Suprapubic skin (tissue), 4 donors: ENCODE results near the gene WFDC2. TPM values are rescaled to one million over a fixed set of nuclear protein-coding genes. Genes with fewer than 3 reads are reported as not detected.

Experiments
- DNase-seq, 2 donors: peaks; one replicate each; pipeline ENCODE4 v3.0.0-alpha.2; 2019; ENCODE audit warnings: low spot score in 2 of 2
- H3K27ac ChIP-seq: fragments of 200-600 bp; sonication (generic); one replicate; pipeline ENCODE4 v1.5.1; 2019
- H3K27me3 ChIP-seq: fragments of 200-600 bp; sonication (generic); one replicate; pipeline ENCODE4 v1.5.1; 2019
- H3K36me3 ChIP-seq: fragments of 200-600 bp; sonication (generic); one replicate; pipeline ENCODE4 v1.5.1; 2019
- H3K4me1 ChIP-seq: fragments of 200-600 bp; sonication (generic); one replicate; pipeline ENCODE4 v1.5.1; 2019
- H3K4me3 ChIP-seq: fragments of 200-600 bp; sonication (generic); one replicate; pipeline ENCODE4 v1.5.1; 2019; ENCODE audit warnings: mild to moderate bottlenecking
- H3K9me3 ChIP-seq: fragments of 200-600 bp; sonication (generic); one replicate; pipeline ENCODE4 v1.5.1; 2019
- CTCF ChIP-seq, 2 donors: fragments of 200-600 bp in 1 of 2; fragments of 450-650 bp in 1 of 2; sonication (generic) in 1 of 2; IDR thresholded peaks; one replicate each; pipeline ENCODE4 v1.5.1; 2016 to 2019; ENCODE audit warnings: antibody characterized with exemption in 2 of 2, mild to moderate bottlenecking in 1 of 2, moderate library complexity in 1 of 2
- EP300 ChIP-seq: sonication (generic); formaldehyde crosslinking; IDR thresholded peaks from one replicate; pipeline ENCODE4 v1.6.1; 2017; ENCODE audit warnings: antibody characterized with exemption
- POLR2A ChIP-seq, 2 donors: fragments of 450-650 bp; IDR thresholded peaks; one replicate each; pipeline ENCODE4 v1.6.1; 2017; ENCODE audit warnings: antibody characterized with exemption in 2 of 2, mild to moderate bottlenecking in 2 of 2, moderate library complexity in 2 of 2
- POLR2AphosphoS5 ChIP-seq, 3 donors: sonication (generic); formaldehyde crosslinking; IDR thresholded peaks; one replicate each; pipeline ENCODE4 v1.6.1; 2017; ENCODE audit warnings: antibody characterized with exemption in 3 of 3
- WGBS: methylation state at CpG from one replicate; pipeline ENCODE4 v1.1.5; 2018; 5-methylcytosine and 5-hydroxymethylcytosine counted together
- total RNA-seq, 4 donors: library from RNA; depleted of rRNA; stranded (reverse); fragments of >200 nt; gene quantifications; one replicate each; pipeline ENCODE4 v1.1.0, GENCODE V29; 2016

The WFDC2 gene
- total RNA-seq, 4 donors from 2014 or later, result 29.6 to 58.0 (median 34.1) TPM

GRCh38 chr20:45489083-45489531, 19.6 kb downstream of the WFDC2 start:
- no peak for DNase-seq
- H3K9me3 ChIP-seq, result no peaks in the 10 kb centered on the region
- H3K27me3 ChIP-seq, result peaks cover 20% of the 10 kb centered on the region
- H3K27ac ChIP-seq, result no peak overlapping the region
- H3K36me3 ChIP-seq, result no peaks in the 10 kb centered on the region
- no peak overlapping the region for H3K4me3 ChIP-seq
- WGBS, result 100% methylated on average over 1 of the region's 1 CpG
- TF ChIP-seq POLR2AphosphoS5 (IDR thresholded peaks at IDR 0.05) (no peak), CTCF (IDR thresholded peaks at IDR 0.05) (no peak), POLR2A (IDR thresholded peaks at IDR 0.05) (no peak), EP300 (no peak)
- no peaks in the 10 kb centered on the region for H3K4me1 ChIP-seq

GRCh38 chr20:45495501-45495941, 26.0 kb downstream of the WFDC2 start:
- no peak overlapping the region for H3K27ac ChIP-seq
- 80% methylated on average over 1 of the region's 1 CpG for WGBS
- H3K27me3 ChIP-seq, result peaks cover 25% of the 10 kb centered on the region
- H3K4me3 ChIP-seq, result no peak overlapping the region
- no peak for DNase-seq
- H3K4me1 ChIP-seq, result no peaks in the 10 kb centered on the region
- TF ChIP-seq POLR2AphosphoS5 (IDR thresholded peaks at IDR 0.05) (no peak), CTCF (IDR thresholded peaks at IDR 0.05) (no peak), EP300 (no peak), POLR2A (IDR thresholded peaks at IDR 0.05) (no peak)
- H3K9me3 ChIP-seq, result no peaks in the 10 kb centered on the region
- H3K36me3 ChIP-seq, result no peaks in the 10 kb centered on the region

- Histone ChIP-seq H3K27me3 (peaks cover 28% of the 10 kb centered on the region), H3K4me3 (no peak overlapping the region), H3K9me3 (no peaks in the 10 kb centered on the region), H3K4me1 (no peaks in the 10 kb centered on the region), H3K27ac (no peak overlapping the region), H3K36me3 (no peaks in the 10 kb centered on the region)
- no peak for DNase-seq
- no peak for TF ChIP-seq EP300
- no peak for TF ChIP-seq POLR2AphosphoS5 (IDR thresholded peaks at IDR 0.05)
- TF ChIP-seq POLR2A (IDR thresholded peaks at IDR 0.05), result no peak
- no peak for TF ChIP-seq CTCF (IDR thresholded peaks at IDR 0.05)
- 71% methylated on average over 3 of the region's 3 CpGs for WGBS
These were observed 26.6 kb downstream of the WFDC2 start for GRCh38 chr20:45496166-45496565.

- no peak for DNase-seq
- Histone ChIP-seq H3K27me3 (peaks cover 33% of the 10 kb centered on the region), H3K9me3 (no peaks in the 10 kb centered on the region), H3K27ac (no peak overlapping the region), H3K4me3 (no peak overlapping the region), H3K36me3 (no peaks in the 10 kb centered on the region), H3K4me1 (no peaks in the 10 kb centered on the region)
- WGBS, result 75% methylated on average over 3 of the region's 3 CpGs
- TF ChIP-seq POLR2AphosphoS5 (IDR thresholded peaks at IDR 0.05), result no peak
- TF ChIP-seq POLR2A (IDR thresholded peaks at IDR 0.05), result no peak
- TF ChIP-seq CTCF (IDR thresholded peaks at IDR 0.05), result no peak
These were observed 28.5 kb downstream of the WFDC2 start for GRCh38 chr20:45497971-45498494.

GRCh38 chr20:45500022-45500421, 30.5 kb downstream of the WFDC2 start:
- no peaks in the 10 kb centered on the region for H3K4me1 ChIP-seq
- TF ChIP-seq POLR2AphosphoS5 (IDR thresholded peaks at IDR 0.05), result no peak
- no peak for TF ChIP-seq CTCF (IDR thresholded peaks at IDR 0.05)
- no peak for TF ChIP-seq EP300
- TF ChIP-seq POLR2A (IDR thresholded peaks at IDR 0.05), result no peak
- DNase-seq, result no peak
- no peaks in the 10 kb centered on the region for H3K9me3 ChIP-seq
- no peak overlapping the region for H3K27ac ChIP-seq
- 83% methylated on average over 5 of the region's 6 CpGs for WGBS
- no peak overlapping the region for H3K4me3 ChIP-seq
- peaks cover 33% of the 10 kb centered on the region for H3K27me3 ChIP-seq
- no peaks in the 10 kb centered on the region for H3K36me3 ChIP-seq
